Measurements from ENCODE around the gene FYCO1.

- TF ChIP-seq POLR2A (IDR thresholded peaks at IDR 0.05; ENCODE audit: low read length) (no peak), GATA1 (IDR thresholded peaks at IDR 0.05; ENCODE audit: low read depth, low read length) (no peak)
These were observed 54.8 kb downstream of the FYCO1 start for GRCh38 chr3:45940781-45941365.

Measured in erythroblast (primary cell).